GM18502 (cell line): Measurements from ENCODE around the gene PCBP3.

Experiments
- ATAC-seq: cut with Tn5 transposase; IDR thresholded peaks from one replicate; pipeline ENCODE4 v1.9.1; 2021; ENCODE audit warnings: mild to moderate bottlenecking; ENCODE audit not compliant: unreplicated experiment, poor library complexity

Gene PCBP3

DNA sequence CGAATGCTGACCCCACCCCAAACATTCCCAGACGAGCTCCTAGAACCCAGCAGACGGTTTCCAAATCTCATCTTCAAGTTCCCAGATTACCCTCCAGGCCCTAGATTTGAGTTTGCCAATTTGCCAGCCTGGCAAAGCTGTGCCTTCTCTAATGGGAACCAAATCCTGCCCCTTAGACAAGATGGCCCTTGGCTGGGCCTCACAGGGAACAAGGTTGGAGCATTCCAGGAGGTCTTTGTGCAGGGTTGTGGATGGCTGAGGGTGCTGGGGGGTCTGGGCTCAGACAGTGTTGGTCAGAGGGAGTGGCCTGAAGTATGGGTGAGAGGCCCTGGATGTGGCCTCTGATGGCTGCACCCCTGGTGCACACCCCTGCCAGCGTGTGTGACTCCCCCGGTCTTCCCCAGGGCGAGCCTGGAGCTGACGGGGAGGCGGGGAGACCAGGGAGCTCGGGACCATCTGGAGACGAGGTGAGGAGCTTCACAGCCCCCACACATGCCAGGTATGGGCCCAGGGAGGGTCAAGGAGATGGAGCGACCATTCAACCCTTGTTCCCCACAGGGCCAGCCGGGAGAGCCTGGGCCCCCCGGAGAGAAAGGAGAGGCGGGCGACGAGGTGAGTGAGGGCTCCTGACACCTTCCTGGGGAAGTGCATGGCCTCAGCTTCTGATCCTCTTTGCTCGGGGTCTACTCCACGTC lies 348.2 kb downstream of the PCBP3 start:
- ATAC-seq = no peak
